ENCODE measurements around the gene MACROD1.

DNA sequence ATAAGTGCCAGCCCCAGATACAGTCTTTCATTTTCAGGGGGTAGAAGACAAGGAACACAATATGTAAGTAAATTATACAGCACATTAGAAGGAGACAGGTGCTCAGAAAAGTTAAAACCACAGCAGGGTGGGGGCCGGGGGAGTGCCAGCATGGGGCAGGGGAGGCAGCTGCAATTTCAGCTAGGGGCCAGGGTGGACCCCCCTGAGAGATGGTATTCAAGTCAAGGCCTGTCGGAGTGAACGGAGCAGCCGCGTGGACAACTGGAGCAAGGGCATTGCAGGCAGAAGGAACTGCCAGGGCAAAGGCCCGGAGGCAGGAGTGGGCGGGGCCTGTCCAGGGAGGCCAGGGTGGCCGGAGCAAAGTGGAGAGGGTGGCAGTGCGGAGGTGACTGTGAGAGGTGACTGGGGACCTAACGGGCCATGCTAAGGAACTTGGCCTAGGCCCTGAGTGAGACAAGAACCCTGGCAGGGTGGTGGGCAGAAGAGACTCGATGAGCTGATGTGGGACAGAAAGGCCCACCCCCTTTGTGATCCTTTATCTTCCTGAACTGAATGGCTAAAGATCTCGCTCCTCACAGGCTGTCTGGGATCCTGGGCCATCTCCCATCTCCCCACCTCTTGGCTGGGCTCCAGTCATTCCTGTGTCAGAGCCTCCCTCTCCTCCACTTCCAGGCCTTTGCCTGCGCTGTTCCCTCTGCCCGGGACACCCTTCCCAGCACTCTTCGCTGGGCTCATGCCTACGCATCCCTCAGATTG, 152.6 kb downstream of the MACROD1 start:
- TF ChIP-seq POLR2AphosphoS5 (IDR thresholded peaks at IDR 0.05; ENCODE audit: borderline replicate concordance, low read depth, low read length) = no peak
- TF ChIP-seq EZH2 (IDR thresholded peaks at IDR 0.05) = no peak

Data from SK-N-MC (cell line).